PFSK-1 (cell line): ENCODE results near the gene RASGRP2.

Experiments
- POLR2AphosphoS5 ChIP-seq: IDR thresholded peaks from 2 replicates; pipeline ENCODE4 v1.6.1; 2012; ENCODE audit warnings: low read depth, mild to moderate bottlenecking, control low read depth, low read length, moderate library complexity
- SIN3A ChIP-seq: IDR thresholded peaks from 2 replicates; pipeline ENCODE4 v1.6.1; 2012; ENCODE audit warnings: mild to moderate bottlenecking, low read length, moderate library complexity, borderline replicate concordance; ENCODE audit not compliant: insufficient read depth
- TAF1 ChIP-seq: IDR thresholded peaks from 2 replicates; pipeline ENCODE4 v1.6.1; 2012; ENCODE audit warnings: low read length, control low read depth, borderline replicate concordance; ENCODE audit not compliant: insufficient read depth
- TF ChIP-seq, protein P1 (sequence below), 2 experiments: IDR thresholded peaks; 2 replicates each; pipeline versions ENCODE4 v1.6.1 to v1.8.0; 2011 to 2012; ENCODE audit warnings: low read depth in 2 of 2, low read length in 2 of 2, control low read depth in 1 of 2, inconsistent platforms in 1 of 2, mild to moderate bottlenecking in 1 of 2, moderate library complexity in 1 of 2; ENCODE audit not compliant: insufficient read depth in 1 of 2

DNA sequence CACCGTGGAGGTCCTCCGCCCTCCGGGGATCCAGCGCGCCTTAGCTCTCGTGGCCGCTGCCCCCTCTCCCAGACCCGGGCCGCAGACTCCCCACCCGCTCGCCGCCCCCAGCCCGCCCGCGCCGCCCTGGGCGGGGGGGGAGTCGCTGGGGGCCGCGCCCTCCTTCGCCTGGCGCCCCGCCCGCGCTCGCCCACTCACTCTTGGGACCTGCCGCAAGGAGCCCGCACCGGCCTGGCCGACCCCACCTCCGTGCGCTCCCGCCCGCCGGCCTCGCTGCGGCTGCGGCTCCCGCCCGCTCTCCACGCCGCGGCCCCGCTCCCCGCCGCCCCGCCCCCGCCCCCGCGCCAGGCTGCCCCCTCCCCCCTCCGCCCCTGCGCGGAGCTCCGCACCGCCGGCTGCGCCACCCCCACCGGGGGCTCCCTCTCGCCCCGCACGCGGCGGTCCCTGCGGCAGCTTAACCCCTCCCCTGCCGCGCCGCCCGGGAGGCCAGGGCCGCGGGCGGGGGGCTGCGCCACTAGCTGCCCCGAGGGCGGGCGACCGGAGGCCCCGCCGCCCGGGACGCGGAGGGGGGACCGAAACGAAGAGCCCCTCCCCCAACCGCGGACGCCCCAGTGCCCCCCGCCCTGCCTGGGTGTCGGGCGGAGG lies 724 bp upstream of the RASGRP2 start:
- no peak for TF ChIP-seq POLR2AphosphoS5
- TF ChIP-seq, protein P1, sequence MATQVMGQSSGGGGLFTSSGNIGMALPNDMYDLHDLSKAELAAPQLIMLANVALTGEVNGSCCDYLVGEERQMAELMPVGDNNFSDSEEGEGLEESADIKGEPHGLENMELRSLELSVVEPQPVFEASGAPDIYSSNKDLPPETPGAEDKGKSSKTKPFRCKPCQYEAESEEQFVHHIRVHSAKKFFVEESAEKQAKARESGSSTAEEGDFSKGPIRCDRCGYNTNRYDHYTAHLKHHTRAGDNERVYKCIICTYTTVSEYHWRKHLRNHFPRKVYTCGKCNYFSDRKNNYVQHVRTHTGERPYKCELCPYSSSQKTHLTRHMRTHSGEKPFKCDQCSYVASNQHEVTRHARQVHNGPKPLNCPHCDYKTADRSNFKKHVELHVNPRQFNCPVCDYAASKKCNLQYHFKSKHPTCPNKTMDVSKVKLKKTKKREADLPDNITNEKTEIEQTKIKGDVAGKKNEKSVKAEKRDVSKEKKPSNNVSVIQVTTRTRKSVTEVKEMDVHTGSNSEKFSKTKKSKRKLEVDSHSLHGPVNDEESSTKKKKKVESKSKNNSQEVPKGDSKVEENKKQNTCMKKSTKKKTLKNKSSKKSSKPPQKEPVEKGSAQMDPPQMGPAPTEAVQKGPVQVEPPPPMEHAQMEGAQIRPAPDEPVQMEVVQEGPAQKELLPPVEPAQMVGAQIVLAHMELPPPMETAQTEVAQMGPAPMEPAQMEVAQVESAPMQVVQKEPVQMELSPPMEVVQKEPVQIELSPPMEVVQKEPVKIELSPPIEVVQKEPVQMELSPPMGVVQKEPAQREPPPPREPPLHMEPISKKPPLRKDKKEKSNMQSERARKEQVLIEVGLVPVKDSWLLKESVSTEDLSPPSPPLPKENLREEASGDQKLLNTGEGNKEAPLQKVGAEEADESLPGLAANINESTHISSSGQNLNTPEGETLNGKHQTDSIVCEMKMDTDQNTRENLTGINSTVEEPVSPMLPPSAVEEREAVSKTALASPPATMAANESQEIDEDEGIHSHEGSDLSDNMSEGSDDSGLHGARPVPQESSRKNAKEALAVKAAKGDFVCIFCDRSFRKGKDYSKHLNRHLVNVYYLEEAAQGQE (IDR thresholded peaks at IDR 0.05; ENCODE audit: insufficient read depth in 1 of 2, low read depth in 2 of 2, low read length in 2 of 2): no peak
- no peak for TF ChIP-seq SIN3A
- TF ChIP-seq TAF1: no peak
